ENCODE data around the gene ZNF580.

DNA sequence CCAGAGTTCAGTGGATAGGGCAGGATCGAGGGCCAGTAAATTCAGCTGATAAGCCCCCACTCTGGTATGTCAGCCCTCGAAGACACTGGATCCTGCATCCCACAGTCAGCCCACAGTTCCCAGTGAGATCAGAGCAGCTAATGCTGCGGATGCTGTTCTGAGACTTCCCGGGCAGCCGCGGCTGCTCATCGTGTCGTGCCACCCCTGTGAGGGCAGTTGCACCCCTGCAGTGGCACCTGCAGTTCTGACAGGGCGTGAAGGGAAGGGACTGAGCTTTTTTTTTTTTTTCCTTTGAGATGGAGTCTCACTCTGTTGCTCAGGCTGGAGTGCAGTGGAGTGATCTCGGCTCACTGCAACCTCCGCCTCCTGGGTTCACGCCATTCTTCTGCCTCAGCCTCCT lies 26.7 kb downstream of the ZNF580 start:
- no peak for TF ChIP-seq EZH2 (IDR thresholded peaks at IDR 0.05)
- TF ChIP-seq CTCF (IDR thresholded peaks at IDR 0.05), result no peak
- TF ChIP-seq EZH2phosphoT487 (IDR thresholded peaks at IDR 0.05), result no peak

Measured in neural progenitor cell (in vitro differentiated cells).